ENCODE results near the gene BRD7.

BRD7 gene

GRCh38 chr16:50301626-50302471 is 66.9 kb downstream of the BRD7 start:
- Histone ChIP-seq H3K27me3 (ENCODE audit: insufficient read depth, poor library complexity, severe bottlenecking) (no peaks in the 10 kb centered on the region), H3K27ac (replicated peaks) (no peak overlapping the region), H3K4me3 (replicated peaks; ENCODE audit: insufficient read depth, low read length) (no peak overlapping the region)
- TF ChIP-seq CTCF (IDR thresholded peaks at IDR 0.05; ENCODE audit: insufficient read depth, low read length) (no peak), POLR2AphosphoS5 (IDR thresholded peaks at IDR 0.05; ENCODE audit: low read depth) (no peak), GABPA (IDR thresholded peaks at IDR 0.05; ENCODE audit: low read depth) (no peak), SPI1 (IDR thresholded peaks at IDR 0.05; ENCODE audit: borderline replicate concordance, low read depth) (no peak)
- TF ChIP-seq, protein P1, sequence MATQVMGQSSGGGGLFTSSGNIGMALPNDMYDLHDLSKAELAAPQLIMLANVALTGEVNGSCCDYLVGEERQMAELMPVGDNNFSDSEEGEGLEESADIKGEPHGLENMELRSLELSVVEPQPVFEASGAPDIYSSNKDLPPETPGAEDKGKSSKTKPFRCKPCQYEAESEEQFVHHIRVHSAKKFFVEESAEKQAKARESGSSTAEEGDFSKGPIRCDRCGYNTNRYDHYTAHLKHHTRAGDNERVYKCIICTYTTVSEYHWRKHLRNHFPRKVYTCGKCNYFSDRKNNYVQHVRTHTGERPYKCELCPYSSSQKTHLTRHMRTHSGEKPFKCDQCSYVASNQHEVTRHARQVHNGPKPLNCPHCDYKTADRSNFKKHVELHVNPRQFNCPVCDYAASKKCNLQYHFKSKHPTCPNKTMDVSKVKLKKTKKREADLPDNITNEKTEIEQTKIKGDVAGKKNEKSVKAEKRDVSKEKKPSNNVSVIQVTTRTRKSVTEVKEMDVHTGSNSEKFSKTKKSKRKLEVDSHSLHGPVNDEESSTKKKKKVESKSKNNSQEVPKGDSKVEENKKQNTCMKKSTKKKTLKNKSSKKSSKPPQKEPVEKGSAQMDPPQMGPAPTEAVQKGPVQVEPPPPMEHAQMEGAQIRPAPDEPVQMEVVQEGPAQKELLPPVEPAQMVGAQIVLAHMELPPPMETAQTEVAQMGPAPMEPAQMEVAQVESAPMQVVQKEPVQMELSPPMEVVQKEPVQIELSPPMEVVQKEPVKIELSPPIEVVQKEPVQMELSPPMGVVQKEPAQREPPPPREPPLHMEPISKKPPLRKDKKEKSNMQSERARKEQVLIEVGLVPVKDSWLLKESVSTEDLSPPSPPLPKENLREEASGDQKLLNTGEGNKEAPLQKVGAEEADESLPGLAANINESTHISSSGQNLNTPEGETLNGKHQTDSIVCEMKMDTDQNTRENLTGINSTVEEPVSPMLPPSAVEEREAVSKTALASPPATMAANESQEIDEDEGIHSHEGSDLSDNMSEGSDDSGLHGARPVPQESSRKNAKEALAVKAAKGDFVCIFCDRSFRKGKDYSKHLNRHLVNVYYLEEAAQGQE (IDR thresholded peaks at IDR 0.05; ENCODE audit: insufficient replicate concordance, low read depth) = no peak
- no peak for DNase-seq (ENCODE audit: low read depth in 1 of 2, low spot score in 1 of 2)

GRCh38 chr16:50300942-50301625 is 67.7 kb downstream of the BRD7 start:
- no peaks in the 10 kb centered on the region for H3K27me3 ChIP-seq (ENCODE audit: insufficient read depth, poor library complexity, severe bottlenecking)
- DNase-seq (ENCODE audit: low read depth in 1 of 2, low spot score in 1 of 2) = no peak
- H3K4me3 ChIP-seq (replicated peaks; ENCODE audit: insufficient read depth, low read length) = no peak overlapping the region
- TF ChIP-seq GABPA (IDR thresholded peaks at IDR 0.05; ENCODE audit: low read depth) = no peak
- TF ChIP-seq POLR2AphosphoS5 (IDR thresholded peaks at IDR 0.05; ENCODE audit: low read depth) = no peak
- no peak for TF ChIP-seq CTCF (IDR thresholded peaks at IDR 0.05; ENCODE audit: insufficient read depth, low read length)
- TF ChIP-seq, protein P1 (IDR thresholded peaks at IDR 0.05; ENCODE audit: insufficient replicate concordance, low read depth) = no peak
- TF ChIP-seq SPI1 (IDR thresholded peaks at IDR 0.05; ENCODE audit: borderline replicate concordance, low read depth) = no peak
- no peak overlapping the region for H3K27ac ChIP-seq (replicated peaks)

GRCh38 chr16:50299508-50300105 is 69.2 kb downstream of the BRD7 start:
- Histone ChIP-seq H3K4me3 (replicated peaks; ENCODE audit: insufficient read depth, low read length) (no peak overlapping the region), H3K27me3 (ENCODE audit: insufficient read depth, poor library complexity, severe bottlenecking) (no peaks in the 10 kb centered on the region), H3K27ac (replicated peaks) (no peak overlapping the region)
- no peak for DNase-seq (ENCODE audit: low read depth in 1 of 2, low spot score in 1 of 2)
- no peak for TF ChIP-seq POLR2AphosphoS5 (IDR thresholded peaks at IDR 0.05; ENCODE audit: low read depth)
- TF ChIP-seq, protein P1 (IDR thresholded peaks at IDR 0.05; ENCODE audit: insufficient replicate concordance, low read depth) = no peak
- TF ChIP-seq GABPA (IDR thresholded peaks at IDR 0.05; ENCODE audit: low read depth) = no peak
- no peak for TF ChIP-seq SPI1 (IDR thresholded peaks at IDR 0.05; ENCODE audit: borderline replicate concordance, low read depth)
- no peak for TF ChIP-seq CTCF (IDR thresholded peaks at IDR 0.05; ENCODE audit: insufficient read depth, low read length)

Measured in HL-60 (cell line).